SK-N-SH (cell line): Measurements from ENCODE around the gene ZEB2. TPM values are rescaled to one million over a fixed set of nuclear protein-coding genes. Genes with fewer than 3 reads are reported as not detected.

Experiments
- CTCF ChIA-PET: fragments of 300-600, 350-600 bp; formaldehyde crosslinking; extraction: SDS; loops from one replicate; lab custom pipeline; 2021; lab: Yijun Ruan, JAX
- POLR2A ChIA-PET: fragments of 350-600 bp; sonication (Branson Sonifier 250); formaldehyde crosslinking; extraction: SDS; loops from one replicate; lab custom pipeline; 2020; ENCODE audit warnings: antibody characterized with exemption, inconsistent platforms; lab: Yijun Ruan, JAX
- DNase-seq: peaks from one replicate; pipeline ENCODE4 v3.0.0; 2012
- H2AFZ ChIP-seq: fragments of 200-600 bp; sonication (generic); 2 replicates; pipeline ENCODE4 v1.8.1; 2016; ENCODE audit warnings: antibody characterized with exemption, mild to moderate bottlenecking, low read depth
- H3F3A ChIP-seq: fragments of 200-600 bp; sonication (generic); replicated peaks from 2 replicates; pipeline ENCODE3; 2016; ENCODE audit warnings: antibody characterized with exemption, mild to moderate bottlenecking; ENCODE audit not compliant: insufficient read depth
- H3K27ac ChIP-seq, 2 experiments: fragments of 200-500 bp in 1 of 2; fragments of 200-600 bp in 1 of 2; sonication (Bioruptor generic) in 1 of 2; sonication (generic), shearing (Covaris generic) in 1 of 2; 2 replicates each; pipeline versions ENCODE4 v1.5.1 to v1.6.1; 2014 to 2016; ENCODE audit warnings: low read depth in 2 of 2, inconsistent platforms in 1 of 2, low read length in 1 of 2, mild to moderate bottlenecking in 1 of 2, mixed read lengths in 1 of 2
- H3K27me3 ChIP-seq: fragments of 200-600 bp; sonication (generic), shearing (Covaris generic); 2 replicates; pipeline ENCODE4 v1.6.1; 2016; ENCODE audit warnings: mixed run types; ENCODE audit not compliant: insufficient read depth
- H3K36me3 ChIP-seq, 2 experiments: fragments of 200-500 bp in 1 of 2; fragments of 200-600 bp in 1 of 2; sonication (Bioruptor generic) in 1 of 2; sonication (generic) in 1 of 2; replicated peaks in 1 of 2; 2 replicates each; pipeline versions ENCODE3 to v1.5.1; 2014 to 2016; ENCODE audit warnings: low read length in 1 of 2, mild to moderate bottlenecking in 1 of 2; ENCODE audit not compliant: insufficient read depth in 2 of 2, control insufficient read depth in 1 of 2
- H3K4me1 ChIP-seq, 2 experiments: fragments of 200-500 bp in 1 of 2; fragments of 200-600 bp in 1 of 2; sonication (Bioruptor generic) in 1 of 2; sonication (generic), shearing (Covaris generic) in 1 of 2; 2 replicates each; pipeline versions ENCODE4 v1.5.1 to v1.6.1; 2014 to 2016; ENCODE audit warnings: low read depth in 1 of 2, low read length in 1 of 2, mixed run types in 1 of 2; ENCODE audit not compliant: insufficient read depth in 2 of 2, control insufficient read depth in 1 of 2
- H3K4me2 ChIP-seq: fragments of 200-600 bp; sonication (generic), shearing (Covaris generic); 2 replicates; pipeline ENCODE4 v1.6.1; 2017; ENCODE audit warnings: mixed run types
- H3K4me3 ChIP-seq, 2 experiments: fragments of 200-500 bp in 1 of 2; fragments of 200-600 bp in 1 of 2; sonication (Bioruptor generic) in 1 of 2; sonication (generic), shearing (Covaris generic) in 1 of 2; 2 replicates each; pipeline versions ENCODE4 v1.5.1 to v1.8.1; 2014 to 2016; ENCODE audit warnings: low read depth in 2 of 2, inconsistent platforms in 1 of 2, low read length in 1 of 2, mild to moderate bottlenecking in 1 of 2, mixed read lengths in 1 of 2, moderate library complexity in 1 of 2
- H3K79me2 ChIP-seq: fragments of 200-600 bp; sonication (generic); 2 replicates; pipeline ENCODE4 v1.8.1; 2017; ENCODE audit warnings: mild to moderate bottlenecking; ENCODE audit not compliant: insufficient read depth
- H3K9ac ChIP-seq: fragments of 200-600 bp; sonication (generic); 2 replicates; pipeline ENCODE4 v1.6.1; 2017; ENCODE audit warnings: mixed run types
- H3K9me2 ChIP-seq: fragments of 200-600 bp; sonication (generic); 2 replicates; pipeline ENCODE4 v1.6.1; 2017; ENCODE audit warnings: mixed run types
- H3K9me3 ChIP-seq: fragments of 200-600 bp; sonication (generic); 2 replicates; pipeline ENCODE4 v1.6.1; 2017; ENCODE audit warnings: mixed run types, mild to moderate bottlenecking, moderate library complexity
- H4K20me1 ChIP-seq: fragments of 200-600 bp; sonication (generic); 2 replicates; pipeline ENCODE4 v1.6.1; 2017; ENCODE audit warnings: mild to moderate bottlenecking, mixed run types; ENCODE audit not compliant: insufficient read depth
- CHD2 ChIP-seq: fragments of 150-350 bp; IDR thresholded peaks from 2 replicates; pipeline ENCODE4 v1.6.1; 2018; ENCODE audit warnings: low read length; ENCODE audit not compliant: partially characterized antibody
- EP300 ChIP-seq, 2 experiments: IDR thresholded peaks; 2 replicates each; pipeline versions ENCODE4 v1.4.0 to v1.6.1; 2012; ENCODE audit warnings: borderline replicate concordance in 1 of 2, low read depth in 1 of 2, low read length in 1 of 2
- EZH2phosphoT487 ChIP-seq: fragments of 200-600 bp; sonication (generic); IDR thresholded peaks from 2 replicates; pipeline ENCODE4 v1.6.1; 2017; ENCODE audit warnings: low read depth, mixed run types, mild to moderate bottlenecking, antibody characterized with exemption, moderate library complexity, borderline replicate concordance
- FOSL2 ChIP-seq: IDR thresholded peaks from 2 replicates; pipeline ENCODE4 v1.4.0; 2012; ENCODE audit warnings: low read depth, mild to moderate bottlenecking, moderate library complexity, borderline replicate concordance
- FOXJ3 ChIP-seq: sonication (generic); formaldehyde crosslinking; IDR thresholded peaks from 2 replicates; pipeline ENCODE4 v1.5.1; 2020; ENCODE audit warnings: mild to moderate bottlenecking, missing genetic modification reagents
- MEF2A ChIP-seq: IDR thresholded peaks from 2 replicates; pipeline ENCODE4 v1.4.0; 2012; ENCODE audit warnings: low read depth, borderline replicate concordance
- PBX3 ChIP-seq: IDR thresholded peaks from 2 replicates; pipeline ENCODE4; 2012
- RXRA ChIP-seq: IDR thresholded peaks from 2 replicates; pipeline ENCODE4 v1.4.0; 2012; ENCODE audit warnings: low read depth, mild to moderate bottlenecking, borderline replicate concordance
- TCF12 ChIP-seq: IDR thresholded peaks from 2 replicates; pipeline ENCODE4 v1.4.0; 2012
- USF1 ChIP-seq: IDR thresholded peaks from 2 replicates; pipeline ENCODE4 v1.4.0; 2012; ENCODE audit warnings: low read depth, borderline replicate concordance
- WGBS: methylation state at CpG from one replicate; pipeline ENCODE4 v1.1.6; 2017; ENCODE audit warnings: low lambda C conversion rate; 5-methylcytosine and 5-hydroxymethylcytosine counted together
- polyA plus RNA-seq, 3 experiments: library from polyadenylated mRNA; depleted of rRNA; stranded (reverse); fragments of >200 nt; gene quantifications; 2 replicates each; pipeline ENCODE4 v1.2.3, GENCODE V29; 2012
- TF ChIP-seq, protein P1 (sequence below): IDR thresholded peaks from 2 replicates; pipeline ENCODE4 v1.4.0; 2012; ENCODE audit warnings: low read depth, borderline replicate concordance

The ZEB2 gene
- polyA plus RNA-seq, 1 of the 3 experiments (the other 2 are of a cell fraction) = 16.3 TPM

DNA sequence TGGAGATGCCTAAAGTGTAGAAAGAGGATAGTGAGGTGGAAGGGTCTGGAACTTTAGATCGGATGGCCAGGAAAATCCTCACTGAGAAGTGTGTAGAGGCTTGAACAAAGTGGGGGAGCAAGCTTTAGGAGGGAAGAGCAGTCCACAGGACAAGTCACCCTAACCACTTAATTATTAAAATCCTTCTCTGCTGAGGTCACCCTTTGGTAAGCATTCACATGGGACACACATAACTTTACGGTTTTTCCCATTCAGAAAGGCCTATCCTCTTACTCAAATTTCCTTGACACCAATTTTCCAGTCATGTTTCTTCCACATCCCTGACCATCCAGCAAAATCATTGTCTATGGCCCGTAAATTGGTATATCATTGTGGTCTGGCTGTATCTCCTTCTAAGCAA lies 31.0 kb upstream of the ZEB2 start:
- Histone ChIP-seq H3K9me3 (no peaks in the 10 kb centered on the region), H3K27me3 (no peaks in the 10 kb centered on the region), H3K9me2 (no peaks in the 10 kb centered on the region), H3K79me2 (no peaks in the 10 kb centered on the region), H3K27ac (no peak overlapping the region), H4K20me1 (no peaks in the 10 kb centered on the region), H2AFZ (no peak overlapping the region), H3K4me3 (no peak overlapping the region), H3K4me1 (peaks cover 0 to 12% of the 10 kb centered on the region in 2 experiments; a peak in 2 of 4 replicates), H3K36me3 (no peaks in the 10 kb centered on the region), H3K4me2 (no peak overlapping the region), H3K9ac (no peak overlapping the region), H3F3A (peaks cover 14% of the 10 kb centered on the region)
- WGBS = 93% methylated on average over 3 of the region's 3 CpGs
- CTCF ChIA-PET = no interaction called here
- DNase-seq = no peak
- POLR2A ChIA-PET = no interaction called here
- TF ChIP-seq EP300 (IDR thresholded peaks at IDR 0.05; ENCODE audit: borderline replicate concordance in 1 of 2, low read depth in 1 of 2, low read length in 1 of 2) (no peak), EZH2phosphoT487 (no peak)

DNA sequence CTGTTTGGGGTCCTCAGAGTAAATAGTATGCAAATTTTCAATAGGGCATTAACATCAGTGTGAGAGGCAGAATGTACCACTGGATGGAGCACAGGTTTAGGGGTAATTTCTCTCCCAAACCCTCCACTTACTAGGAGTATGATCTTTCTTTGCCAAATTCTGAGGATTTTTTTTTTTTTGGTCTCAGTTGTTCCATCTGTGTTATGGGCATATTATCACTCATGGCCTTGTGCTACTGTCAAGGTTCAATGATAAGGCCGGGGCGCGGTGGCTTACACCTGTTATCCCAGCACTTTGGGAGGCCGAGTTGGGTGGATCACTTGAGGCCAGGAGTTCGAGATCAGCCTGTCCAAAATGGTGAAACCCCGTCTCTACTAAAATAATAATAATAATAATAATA lies 30.2 kb upstream of the ZEB2 start:
- Histone ChIP-seq H3F3A (peaks cover 14% of the 10 kb centered on the region), H3K27ac (no peak overlapping the region), H3K9me2 (no peaks in the 10 kb centered on the region), H3K27me3 (no peaks in the 10 kb centered on the region), H2AFZ (no peak overlapping the region), H4K20me1 (no peaks in the 10 kb centered on the region), H3K79me2 (no peaks in the 10 kb centered on the region), H3K9me3 (no peaks in the 10 kb centered on the region), H3K36me3 (no peaks in the 10 kb centered on the region), H3K4me1 (peaks cover 0 to 12% of the 10 kb centered on the region in 2 experiments; a peak in 2 of 4 replicates), H3K9ac (no peak overlapping the region), H3K4me3 (no peak overlapping the region), H3K4me2 (no peak overlapping the region)
- WGBS = 96% methylated on average over 6 of the region's 6 CpGs
- ChIA-PET POLR2A (no interaction called here), CTCF (no interaction called here)
- no peak for DNase-seq
- no peak for TF ChIP-seq FOSL2
- TF ChIP-seq EZH2phosphoT487 = no peak
- TF ChIP-seq TCF12 = no peak
- TF ChIP-seq, protein P1, sequence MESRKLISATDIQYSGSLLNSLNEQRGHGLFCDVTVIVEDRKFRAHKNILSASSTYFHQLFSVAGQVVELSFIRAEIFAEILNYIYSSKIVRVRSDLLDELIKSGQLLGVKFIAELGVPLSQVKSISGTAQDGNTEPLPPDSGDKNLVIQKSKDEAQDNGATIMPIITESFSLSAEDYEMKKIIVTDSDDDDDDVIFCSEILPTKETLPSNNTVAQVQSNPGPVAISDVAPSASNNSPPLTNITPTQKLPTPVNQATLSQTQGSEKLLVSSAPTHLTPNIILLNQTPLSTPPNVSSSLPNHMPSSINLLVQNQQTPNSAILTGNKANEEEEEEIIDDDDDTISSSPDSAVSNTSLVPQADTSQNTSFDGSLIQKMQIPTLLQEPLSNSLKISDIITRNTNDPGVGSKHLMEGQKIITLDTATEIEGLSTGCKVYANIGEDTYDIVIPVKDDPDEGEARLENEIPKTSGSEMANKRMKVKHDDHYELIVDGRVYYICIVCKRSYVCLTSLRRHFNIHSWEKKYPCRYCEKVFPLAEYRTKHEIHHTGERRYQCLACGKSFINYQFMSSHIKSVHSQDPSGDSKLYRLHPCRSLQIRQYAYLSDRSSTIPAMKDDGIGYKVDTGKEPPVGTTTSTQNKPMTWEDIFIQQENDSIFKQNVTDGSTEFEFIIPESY = no peak
- TF ChIP-seq USF1 = no peak
- no peak for TF ChIP-seq CHD2

- no peak overlapping the region for H3K4me3 ChIP-seq
- H3K36me3 ChIP-seq = no peaks in the 10 kb centered on the region
- H3F3A ChIP-seq = peaks cover 6% of the 10 kb centered on the region
- DNase-seq = no peak
- ChIA-PET POLR2A (no interaction called here), CTCF (no interaction called here)
- TF ChIP-seq MEF2A (no peak), PBX3 (no peak), RXRA (no peak), FOXJ3 (CRISPR knock-in tag) (no peak)
- H3K4me2 ChIP-seq = no peak overlapping the region
- no peak overlapping the region for H2AFZ ChIP-seq
- H3K79me2 ChIP-seq = no peaks in the 10 kb centered on the region
- no peaks in the 10 kb centered on the region for H4K20me1 ChIP-seq
- no peak overlapping the region for H3K9ac ChIP-seq
- H3K9me3 ChIP-seq = no peaks in the 10 kb centered on the region
- H3K27me3 ChIP-seq = no peaks in the 10 kb centered on the region
- H3K9me2 ChIP-seq = no peaks in the 10 kb centered on the region
- no peak overlapping the region for H3K27ac ChIP-seq
- H3K4me1 ChIP-seq = peaks cover 0 to 7% of the 10 kb centered on the region in 2 experiments; a peak in 2 of 4 replicates
Observed at GRCh38 chr2:144548532-144549191, 28.7 kb upstream of the ZEB2 start.
